Measurements from ENCODE around the gene TLR8. TPM values are rescaled to one million over a fixed set of nuclear protein-coding genes. Genes with fewer than 3 reads are reported as not detected.

The TLR8 gene
- total RNA-seq, 2 donors from 2014 or later, result 0.41 to 2.4 TPM

- Histone ChIP-seq H3K27me3 (no peaks in the 10 kb centered on the region), H3K9me3 (no peaks in the 10 kb centered on the region), H3K36me3 (no peaks in the 10 kb centered on the region), H3K4me3 (no peak overlapping the region), H3K27ac (no peak overlapping the region), H3K4me1 (no peaks in the 10 kb centered on the region)
- no peak for TF ChIP-seq CTCF (IDR thresholded peaks at IDR 0.05)
- no peak for DNase-seq (ENCODE audit: low spot score)
Measured at GRCh38 chrX:12921886-12922598, 15.6 kb downstream of the TLR8 start.

GRCh38 chrX:12922599-12922919 is 16.1 kb downstream of the TLR8 start:
- Histone ChIP-seq H3K27ac (no peak overlapping the region), H3K4me1 (no peaks in the 10 kb centered on the region), H3K36me3 (no peaks in the 10 kb centered on the region), H3K27me3 (no peaks in the 10 kb centered on the region), H3K4me3 (no peak overlapping the region), H3K9me3 (no peaks in the 10 kb centered on the region)
- TF ChIP-seq CTCF (IDR thresholded peaks at IDR 0.05), result no peak
- DNase-seq (ENCODE audit: low spot score), result no peak

- TF ChIP-seq CTCF (IDR thresholded peaks at IDR 0.05), result no peak
- DNase-seq (ENCODE audit: low spot score), result no peak
- no peaks in the 10 kb centered on the region for H3K4me1 ChIP-seq
Measured at GRCh38 chrX:12929701-12930100, 23.3 kb downstream of the TLR8 start.

GRCh38 chrX:12930150-12930549 is 23.7 kb downstream of the TLR8 start:
- H3K27ac ChIP-seq, result no peak overlapping the region
- no peak for DNase-seq (ENCODE audit: low spot score)
- H3K36me3 ChIP-seq, result no peaks in the 10 kb centered on the region
- TF ChIP-seq CTCF (IDR thresholded peaks at IDR 0.05), result no peak
- no peak overlapping the region for H3K4me3 ChIP-seq
- H3K27me3 ChIP-seq, result no peaks in the 10 kb centered on the region
- H3K4me1 ChIP-seq, result no peaks in the 10 kb centered on the region
- H3K9me3 ChIP-seq, result no peaks in the 10 kb centered on the region

More at GRCh38 chrX:12929701-12930100, 23.3 kb downstream of the TLR8 start:
- Histone ChIP-seq H3K4me3 (no peak overlapping the region), H3K27ac (no peak overlapping the region), H3K36me3 (no peaks in the 10 kb centered on the region), H3K27me3 (no peaks in the 10 kb centered on the region), H3K9me3 (no peaks in the 10 kb centered on the region)

- Histone ChIP-seq H3K9me3 (no peaks in the 10 kb centered on the region), H3K27me3 (no peaks in the 10 kb centered on the region), H3K27ac (no peak overlapping the region), H3K4me3 (no peak overlapping the region), H3K4me1 (no peaks in the 10 kb centered on the region), H3K36me3 (no peaks in the 10 kb centered on the region)
- no peak for TF ChIP-seq CTCF (IDR thresholded peaks at IDR 0.05)
- no peak for DNase-seq (ENCODE audit: low spot score)
Measured at GRCh38 chrX:12932244-12932643, 25.8 kb downstream of the TLR8 start.

- Histone ChIP-seq H3K27ac (no peak overlapping the region), H3K27me3 (no peaks in the 10 kb centered on the region), H3K4me1 (no peaks in the 10 kb centered on the region), H3K36me3 (no peaks in the 10 kb centered on the region), H3K9me3 (no peaks in the 10 kb centered on the region), H3K4me3 (no peak overlapping the region)
- no peak for TF ChIP-seq CTCF (IDR thresholded peaks at IDR 0.05)
- no peak for DNase-seq (ENCODE audit: low spot score)
Measured at GRCh38 chrX:12934850-12935249, 28.4 kb downstream of the TLR8 start.

Data from right atrium auricular region (tissue), 2 donors.